HPDE6-E6E7 (cell line): Measurements from ENCODE around the gene CCR3.

ENCODE experiments used
- DNase-seq: peaks from one replicate; pipeline ENCODE4 v3.0.0; 2011; ENCODE audit warnings: missing footprints; ENCODE audit errors: extremely low spot score

The CCR3 gene

GRCh38 chr3:46221391-46221790, 20.9 kb upstream of the CCR3 start:
- no peak for DNase-seq

- no peak for DNase-seq
Measured at GRCh38 chr3:46221938-46222337, 20.3 kb upstream of the CCR3 start.

- DNase-seq, result no peak
Measured at GRCh38 chr3:46222435-46223161, 19.7 kb upstream of the CCR3 start.

GRCh38 chr3:46228260-46229242, 13.7 kb upstream of the CCR3 start:
- DNase-seq, result no peak

GRCh38 chr3:46231323-46231722, 10.9 kb upstream of the CCR3 start:
- no peak for DNase-seq

GRCh38 chr3:46233194-46233593, 9.1 kb upstream of the CCR3 start:
- no peak for DNase-seq

GRCh38 chr3:46235425-46235824, 6.8 kb upstream of the CCR3 start:
- DNase-seq, result no peak

- DNase-seq, result no peak
Measured at GRCh38 chr3:46236294-46237054, 5.8 kb upstream of the CCR3 start.

GRCh38 chr3:46238386-46238785, 3.9 kb upstream of the CCR3 start:
- no peak for DNase-seq

GRCh38 chr3:46239301-46239938, 2.8 kb upstream of the CCR3 start:
- no peak for DNase-seq

GRCh38 chr3:46239952-46240351, 2.3 kb upstream of the CCR3 start:
- no peak for DNase-seq

GRCh38 chr3:46243560-46243959, 1.3 kb downstream of the CCR3 start:
- DNase-seq, result no peak

- DNase-seq, result no peak
Measured at GRCh38 chr3:46245146-46245545, 2.9 kb downstream of the CCR3 start.

- DNase-seq, result no peak
Measured at GRCh38 chr3:46252980-46253379, 10.7 kb downstream of the CCR3 start.

- DNase-seq, result no peak
Measured at GRCh38 chr3:46258525-46258924, 16.3 kb downstream of the CCR3 start.

- no peak for DNase-seq
Measured at GRCh38 chr3:46261926-46262594, 19.8 kb downstream of the CCR3 start.

GRCh38 chr3:46264002-46264401, 21.7 kb downstream of the CCR3 start:
- DNase-seq, result no peak

- DNase-seq, result no peak
Measured at GRCh38 chr3:46266598-46266997, 24.3 kb downstream of the CCR3 start.

- DNase-seq, result no peak
Measured at GRCh38 chr3:46269556-46269955, 27.3 kb downstream of the CCR3 start.

- DNase-seq, result no peak
Measured at GRCh38 chr3:46270474-46270873, 28.2 kb downstream of the CCR3 start.

GRCh38 chr3:46271209-46271745, 29.0 kb downstream of the CCR3 start:
- DNase-seq, result no peak
